Natural killer cell (primary cell): Measurements from ENCODE around the gene LARP4B. TPM values are rescaled to one million over a fixed set of nuclear protein-coding genes. Genes with fewer than 3 reads are reported as not detected.

Experiments used
- ATAC-seq, 3 donors: fragments of 150-1000 bp in 2 of 3; fragments of 200-7000 bp in 1 of 3; cut with Tn5 transposase; 1 replicate in 1 of 3; 2 replicates in 2 of 3; pipeline ENCODE4 v1.10.0; 2021; ENCODE audit warnings: mild to moderate bottlenecking in 2 of 3, moderate library complexity in 2 of 3
- DNase-seq, 2 donors: peaks; one replicate each; pipeline versions ENCODE4 v3.0.0 to v3.0.0-alpha.2; 2013 to 2021; ENCODE audit warnings: mixed read lengths in 1 of 2
- H3K27ac ChIP-seq: one replicate; pipeline ENCODE4 v1.5.1; 2013; ENCODE audit warnings: mild to moderate bottlenecking, low read length
- H3K27me3 ChIP-seq: one replicate; pipeline ENCODE4 v1.6.1; 2013; ENCODE audit warnings: low read length; ENCODE audit not compliant: control insufficient read depth, insufficient read depth
- H3K36me3 ChIP-seq: one replicate; pipeline ENCODE4 v1.6.1; 2013; ENCODE audit warnings: low read length; ENCODE audit not compliant: control insufficient read depth, insufficient read depth
- H3K4me1 ChIP-seq: one replicate; pipeline ENCODE4 v1.6.1; 2013; ENCODE audit warnings: low read length; ENCODE audit not compliant: control insufficient read depth, insufficient read depth
- H3K4me3 ChIP-seq: one replicate; pipeline ENCODE4 v1.5.1; 2013; ENCODE audit warnings: low read length
- H3K9me3 ChIP-seq: one replicate; pipeline ENCODE4 v1.6.1; 2013; ENCODE audit warnings: low read length; ENCODE audit not compliant: control insufficient read depth, insufficient read depth
- H3K27ac Mint-ChIP-seq, 2 donors: one replicate each; pipeline ENCODE4 v1.8.0; 2022; ENCODE audit warnings: mild to moderate bottlenecking in 2 of 2, mixed read lengths in 2 of 2, moderate library complexity in 1 of 2
- H3K27me3 Mint-ChIP-seq, 2 donors: one replicate each; pipeline ENCODE4 v1.8.0; 2022; ENCODE audit warnings: low read depth in 2 of 2, mixed read lengths in 2 of 2
- H3K36me3 Mint-ChIP-seq: one replicate; pipeline ENCODE4 v1.8.0; 2022; ENCODE audit warnings: mixed read lengths
- H3K4me1 Mint-ChIP-seq, 2 donors: one replicate each; pipeline ENCODE4 v1.8.0; 2022; ENCODE audit warnings: mixed read lengths in 2 of 2
- H3K4me3 Mint-ChIP-seq: one replicate; pipeline ENCODE4 v1.8.0; 2022; ENCODE audit warnings: mild to moderate bottlenecking, moderate library complexity, mixed read lengths
- H3K9me3 Mint-ChIP-seq, 2 donors: one replicate each; pipeline ENCODE4 v1.8.0; 2022; ENCODE audit warnings: mixed read lengths in 2 of 2
- WGBS: methylation state at CpG from one replicate; pipeline ENCODE4 v1.1.7; 2013; ENCODE audit warnings: missing lambda C conversion rate; ENCODE audit not compliant: insufficient coverage; 5-methylcytosine and 5-hydroxymethylcytosine counted together
- intact Hi-C: fragments of 100-400 bp; cut with micrococcal nuclease; formaldehyde crosslinking; loops from one replicate; pipeline ENCODE4 v1.14.2; 2022
- total RNA-seq, 4 donors: library from RNA; stranded (reverse); fragments of 120-200 nt in 1 of 4; gene quantifications; one replicate each; pipeline versions ENCODE4 v1.2.3 to v1.2.4, GENCODE V29; 2013 to 2022
- TF ChIP-seq, protein P1 (sequence below): fragments of 200-600 bp; IDR thresholded peaks from one replicate; pipeline ENCODE4 v1.8.0; 2022; ENCODE audit warnings: antibody characterized with exemption

Gene LARP4B
- total RNA-seq, 3 donors from 2014 or later (not counting 1 experiment from before 2014, with no cell fraction given): 75.5 to 95.4 (median 90.2) TPM

DNA sequence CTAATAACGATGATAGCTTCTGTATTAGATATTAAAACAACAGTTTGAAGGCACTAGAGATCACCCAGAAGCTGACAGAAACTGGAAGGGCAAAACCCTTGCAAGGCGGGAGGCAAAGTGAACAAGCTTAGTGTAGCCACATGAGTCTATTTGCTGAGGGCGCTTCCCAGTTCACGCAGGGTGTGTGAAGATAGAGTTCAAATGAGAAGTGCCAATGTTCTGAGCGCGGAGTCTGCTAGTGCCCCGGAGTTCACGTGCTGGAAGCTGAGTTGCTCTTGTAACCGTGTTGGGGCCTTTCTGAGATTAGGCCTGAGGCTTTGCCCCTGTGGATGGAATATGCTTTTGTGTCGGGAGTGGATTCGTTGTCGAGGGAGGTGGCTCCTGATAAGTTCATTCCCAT, 40.1 kb upstream of the LARP4B start:
- ATAC-seq (no peak), DNase-seq (no peak)
- Histone ChIP-seq H3K27me3 (no peaks in the 10 kb centered on the region), H3K4me1 (no peaks in the 10 kb centered on the region), H3K9me3 (no peaks in the 10 kb centered on the region), H3K4me3 (no peak overlapping the region), H3K36me3 (no peaks in the 10 kb centered on the region), H3K27ac (no peak overlapping the region)
- WGBS: 95% methylated on average over 11 of the region's 12 CpGs
- no peaks in the 10 kb centered on the region for H3K9me3 Mint-ChIP-seq
- H3K4me1 Mint-ChIP-seq: peaks cover 0 to 4% of the 10 kb centered on the region in 2 donors
- H3K36me3 Mint-ChIP-seq: no peaks in the 10 kb centered on the region
- TF ChIP-seq, protein P1, sequence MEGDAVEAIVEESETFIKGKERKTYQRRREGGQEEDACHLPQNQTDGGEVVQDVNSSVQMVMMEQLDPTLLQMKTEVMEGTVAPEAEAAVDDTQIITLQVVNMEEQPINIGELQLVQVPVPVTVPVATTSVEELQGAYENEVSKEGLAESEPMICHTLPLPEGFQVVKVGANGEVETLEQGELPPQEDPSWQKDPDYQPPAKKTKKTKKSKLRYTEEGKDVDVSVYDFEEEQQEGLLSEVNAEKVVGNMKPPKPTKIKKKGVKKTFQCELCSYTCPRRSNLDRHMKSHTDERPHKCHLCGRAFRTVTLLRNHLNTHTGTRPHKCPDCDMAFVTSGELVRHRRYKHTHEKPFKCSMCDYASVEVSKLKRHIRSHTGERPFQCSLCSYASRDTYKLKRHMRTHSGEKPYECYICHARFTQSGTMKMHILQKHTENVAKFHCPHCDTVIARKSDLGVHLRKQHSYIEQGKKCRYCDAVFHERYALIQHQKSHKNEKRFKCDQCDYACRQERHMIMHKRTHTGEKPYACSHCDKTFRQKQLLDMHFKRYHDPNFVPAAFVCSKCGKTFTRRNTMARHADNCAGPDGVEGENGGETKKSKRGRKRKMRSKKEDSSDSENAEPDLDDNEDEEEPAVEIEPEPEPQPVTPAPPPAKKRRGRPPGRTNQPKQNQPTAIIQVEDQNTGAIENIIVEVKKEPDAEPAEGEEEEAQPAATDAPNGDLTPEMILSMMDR: no peak
- no peak overlapping the region for H3K4me3 Mint-ChIP-seq
- no peak overlapping the region for H3K27ac Mint-ChIP-seq
- intact Hi-C loops: no loop called here
- H3K27me3 Mint-ChIP-seq: peaks cover 19 to 22% of the 10 kb centered on the region in 2 donors

DNA sequence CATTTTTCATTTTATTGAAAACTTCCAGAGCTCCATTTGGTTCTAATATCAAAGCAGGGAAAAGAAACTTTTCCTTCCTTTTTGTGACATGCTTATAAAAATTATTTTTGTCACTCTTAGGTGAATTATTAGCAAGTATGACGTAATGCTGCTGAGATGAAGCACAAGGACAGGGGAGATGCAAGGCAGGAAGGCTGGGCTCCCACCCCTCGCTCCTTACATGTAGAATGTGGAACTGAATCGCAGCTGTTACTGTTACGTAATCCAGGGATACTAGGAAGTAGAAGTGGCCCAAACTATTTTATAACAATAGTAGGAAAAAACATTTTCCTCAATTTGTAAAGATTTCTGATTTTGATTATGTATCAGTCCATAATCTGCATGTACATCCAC, 39.6 kb upstream of the LARP4B start:
- Mint-ChIP-seq H3K4me1 (peaks cover 0 to 4% of the 10 kb centered on the region in 2 donors), H3K27me3 (peaks cover 19 to 22% of the 10 kb centered on the region in 2 donors), H3K36me3 (no peaks in the 10 kb centered on the region), H3K27ac (no peak overlapping the region), H3K9me3 (no peaks in the 10 kb centered on the region), H3K4me3 (no peak overlapping the region)
- H3K27ac ChIP-seq: no peak overlapping the region
- intact Hi-C loops: no loop called here
- TF ChIP-seq, protein P1: no peak
- H3K36me3 ChIP-seq: no peaks in the 10 kb centered on the region
- 31% methylated on average over 2 of the region's 4 CpGs for WGBS
- no peak for ATAC-seq
- no peaks in the 10 kb centered on the region for H3K4me1 ChIP-seq
- no peaks in the 10 kb centered on the region for H3K9me3 ChIP-seq
- H3K4me3 ChIP-seq: no peak overlapping the region
- H3K27me3 ChIP-seq: no peaks in the 10 kb centered on the region
- no peak for DNase-seq

DNA sequence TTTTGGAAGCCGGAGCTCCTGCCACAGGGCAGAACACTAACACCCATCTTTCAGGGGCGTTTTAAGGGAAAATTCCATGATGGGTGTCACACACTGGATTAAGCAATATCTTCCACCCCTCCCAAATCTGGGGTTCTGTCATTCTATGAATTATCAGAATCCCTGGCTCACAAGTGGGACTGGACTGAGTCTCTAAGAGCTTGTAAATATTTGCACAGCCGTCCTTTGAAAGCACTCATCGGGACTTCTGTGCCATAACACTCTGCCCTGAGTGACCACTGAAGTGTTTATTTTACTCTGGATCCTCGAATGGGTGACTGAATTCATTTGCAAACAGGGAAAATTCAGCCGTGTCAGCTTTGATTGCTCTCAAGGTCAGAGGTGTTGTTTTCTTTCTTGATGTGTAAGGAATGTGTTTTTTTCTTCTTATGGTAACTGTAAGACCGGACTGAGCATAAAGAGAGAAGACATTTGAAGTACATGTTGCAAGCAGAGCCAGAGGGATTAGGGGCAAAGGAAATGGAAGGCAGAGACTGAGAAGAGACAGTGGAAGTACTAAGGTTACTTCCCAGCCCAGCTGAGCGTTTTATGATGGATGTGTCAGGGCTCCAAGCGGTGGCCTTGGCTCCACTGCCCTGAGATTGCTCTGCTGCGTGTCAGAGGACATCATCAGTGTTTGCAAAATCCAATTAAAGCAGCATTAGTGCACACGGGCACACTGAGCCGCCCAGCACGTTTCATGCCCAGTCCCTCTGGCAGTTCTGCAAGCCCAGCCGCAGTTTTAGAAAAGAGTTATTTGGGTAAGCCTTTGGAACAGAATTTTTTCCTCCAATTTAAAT, 39.0 kb upstream of the LARP4B start:
- WGBS: 78% methylated on average over 14 of the region's 14 CpGs
- ATAC-seq (no peak), DNase-seq (no peak)
- peaks cover 19 to 25% of the 10 kb centered on the region in 2 donors for H3K27me3 Mint-ChIP-seq
- H3K27ac Mint-ChIP-seq: no peak overlapping the region
- intact Hi-C loops: no loop called here
- no peaks in the 10 kb centered on the region for H3K9me3 Mint-ChIP-seq
- Histone ChIP-seq H3K4me1 (no peaks in the 10 kb centered on the region), H3K9me3 (no peaks in the 10 kb centered on the region), H3K4me3 (no peak overlapping the region), H3K27me3 (no peaks in the 10 kb centered on the region), H3K27ac (no peak overlapping the region), H3K36me3 (no peaks in the 10 kb centered on the region)
- H3K4me3 Mint-ChIP-seq: no peak overlapping the region
- peaks cover 0 to 4% of the 10 kb centered on the region in 2 donors for H3K4me1 Mint-ChIP-seq
- no peaks in the 10 kb centered on the region for H3K36me3 Mint-ChIP-seq
- TF ChIP-seq, protein P1: no peak
